GM19468 (cell line): Measurements from ENCODE around the gene ESCO1.
"Not testable (repeated sequence)": the region's sequence is repeated elsewhere in the genome, so short reads cannot be mapped to it uniquely, and the experiment has no call there.

Experiments
- ATAC-seq: cut with Tn5 transposase; IDR thresholded peaks from one replicate; pipeline ENCODE4 v1.9.1; 2021; ENCODE audit warnings: mild to moderate bottlenecking, moderate library complexity, moderate number of reproducible peaks; ENCODE audit not compliant: unreplicated experiment; ENCODE audit errors: extremely low read depth

ESCO1 gene

GRCh38 chr18:21600526-21601410, at the start of gene ESCO1:
TSS of gene ESCO1 (minus strand) at chr18:21600704. CDS start at chr18:21574843, 25,861 bp downstream.
- ATAC-seq = peak; percentile 95

- not testable (repeated sequence) for ATAC-seq
Measured at GRCh38 chr18:21640375-21640774, 39.9 kb upstream of the ESCO1 start.

GRCh38 chr18:21638822-21639221, 38.3 kb upstream of the ESCO1 start:
- no peak for ATAC-seq

GRCh38 chr18:21636769-21637168, 36.3 kb upstream of the ESCO1 start:
- no peak for ATAC-seq

- ATAC-seq = no peak
Measured at GRCh38 chr18:21634588-21635199, 34.2 kb upstream of the ESCO1 start.

- no peak for ATAC-seq
Measured at GRCh38 chr18:21632393-21632792, 31.9 kb upstream of the ESCO1 start.

GRCh38 chr18:21629089-21629832, 28.8 kb upstream of the ESCO1 start:
- ATAC-seq = peak; percentile 98

- ATAC-seq = not testable (repeated sequence)
Measured at GRCh38 chr18:21621640-21622039, 21.1 kb upstream of the ESCO1 start.

GRCh38 chr18:21612125-21613039, 11.9 kb upstream of the ESCO1 start, which contains the start of gene SNRPD1:
TSS of gene SNRPD1 (plus strand) at chr18:21612314. CDS start at chr18:21612430, 116 bp downstream.
- peak; percentile 97 for ATAC-seq

GRCh38 chr18:21611401-21612124, 11.1 kb upstream of the ESCO1 start:
- not testable (repeated sequence) for ATAC-seq

- no peak for ATAC-seq
Measured at GRCh38 chr18:21605213-21605612, 4.7 kb upstream of the ESCO1 start.

GRCh38 chr18:21604671-21605070, 4.2 kb upstream of the ESCO1 start:
- ATAC-seq = no peak

- ATAC-seq = no peak
Measured at GRCh38 chr18:21602299-21602587, 1.7 kb upstream of the ESCO1 start.

GRCh38 chr18:21599585-21600525, 649 bp downstream of the ESCO1 start:
- peak; percentile 4 for ATAC-seq

- no peak for ATAC-seq
Measured at GRCh38 chr18:21598726-21599584, 1.5 kb downstream of the ESCO1 start.

GRCh38 chr18:21597620-21598019, 2.9 kb downstream of the ESCO1 start:
- no peak for ATAC-seq

GRCh38 chr18:21593540-21594257, 6.8 kb downstream of the ESCO1 start:
- no peak for ATAC-seq
